Left lung (tissue), 10 donors: ENCODE data around the gene CACNB1. TPM values are rescaled to one million over a fixed set of nuclear protein-coding genes. Genes with fewer than 3 reads are reported as not detected.

Experiments
- ATAC-seq: fragments of 200-7000 bp; cut with Tn5 transposase; one replicate; pipeline ENCODE4 v1.9.1; 2020; ENCODE audit warnings: moderate library complexity
- DNase-seq, 4 donors: peaks; one replicate each; pipeline ENCODE4 v3.0.0-alpha.2; 2013 to 2020
- H3K27ac ChIP-seq, 2 donors: fragments of 200-600 bp; sonication (generic) in 1 of 2; one replicate each; pipeline versions ENCODE4 v1.5.0 to v1.8.0; 2020 to 2021
- H3K27me3 ChIP-seq, 2 donors: fragments of 200-600 bp; sonication (generic) in 1 of 2; one replicate each; pipeline versions ENCODE4 v1.5.0 to v1.8.0; 2020 to 2021
- H3K36me3 ChIP-seq, 2 donors: fragments of 200-600 bp; sonication (generic) in 1 of 2; one replicate each; pipeline versions ENCODE4 v1.5.0 to v1.8.0; 2020 to 2021
- H3K4me1 ChIP-seq, 2 donors: fragments of 200-600 bp; one replicate each; pipeline ENCODE4 v1.8.0; 2021
- H3K4me3 ChIP-seq, 2 donors: fragments of 200-600 bp; sonication (generic) in 1 of 2; one replicate each; pipeline versions ENCODE4 v1.5.0 to v1.8.0; 2020 to 2021; ENCODE audit warnings: mild to moderate bottlenecking in 1 of 2
- H3K9me3 ChIP-seq, 2 donors: fragments of 200-600 bp; sonication (generic) in 1 of 2; one replicate each; pipeline versions ENCODE4 v1.5.0 to v1.8.0; 2020 to 2021
- CTCF ChIP-seq, 2 donors: fragments of 200-600 bp; sonication (generic) in 1 of 2; IDR thresholded peaks; one replicate each; pipeline versions ENCODE4 v1.5.0 to v1.8.0; 2021; ENCODE audit warnings: antibody characterized with exemption in 2 of 2
- intact Hi-C, 2 donors: fragments of 100-400 bp; cut with DNase I; formaldehyde crosslinking; loops; one replicate each; pipeline versions ENCODE4 v1.11.2 to v1.14.2; 2022
- polyA plus RNA-seq, 6 donors: library from polyadenylated mRNA; unstranded; fragments of 120-200 nt; gene quantifications; one replicate each; pipeline ENCODE4 v1.2.1, GENCODE V29; 2013; ENCODE audit not compliant: insufficient read length in 6 of 6
- total RNA-seq, 2 donors: library from RNA; stranded (reverse); fragmentation: NEBNext Ultra II Directional; extraction: Animal tissue kit (Norgen Biotek cat#: 25700); gene quantifications; one replicate each; pipeline ENCODE4 v1.2.1, GENCODE V29; 2021
- donor health status: DM: no; HTN: yes; CAD: no.
- donor health status: DM: no; HTN: no; CAD: no.

CACNB1 gene
- total and polyA plus RNA-seq, 8 donors, result 9.4 to 31.4 (median 13.3) TPM

- no peak overlapping the region for H3K4me3 ChIP-seq
- DNase-seq (no peak), ATAC-seq (no peak)
- no peaks in the 10 kb centered on the region for H3K9me3 ChIP-seq
- TF ChIP-seq CTCF (IDR thresholded peaks at IDR 0.05), result no peak
- peaks cover 0 to 94% of the 10 kb centered on the region in 2 donors for H3K36me3 ChIP-seq
- peaks cover 0 to 6% of the 10 kb centered on the region in 2 donors for H3K4me1 ChIP-seq
- no peaks in the 10 kb centered on the region for H3K27me3 ChIP-seq
- no peak overlapping the region for H3K27ac ChIP-seq
- intact Hi-C loops, result no loop called here
Observed at GRCh38 chr17:39183045-39183444, 14.4 kb downstream of the CACNB1 start.

- Histone ChIP-seq H3K36me3 (peaks cover 0 to 94% of the 10 kb centered on the region in 2 donors), H3K27me3 (no peaks in the 10 kb centered on the region), H3K9me3 (no peaks in the 10 kb centered on the region), H3K27ac (no peak overlapping the region), H3K4me3 (no peak overlapping the region), H3K4me1 (peaks cover 0 to 10% of the 10 kb centered on the region in 2 donors)
- intact Hi-C loops, result no loop called here
- ATAC-seq, result no peak
- no peak for DNase-seq
- no peak for TF ChIP-seq CTCF (IDR thresholded peaks at IDR 0.05)
Observed at GRCh38 chr17:39181303-39181702, 16.2 kb downstream of the CACNB1 start.

- peaks cover 0 to 10% of the 10 kb centered on the region in 2 donors for H3K4me1 ChIP-seq
- peaks cover 0 to 80% of the 10 kb centered on the region in 2 donors for H3K36me3 ChIP-seq
- ATAC-seq (peak; percentile 76), DNase-seq (no peak)
- intact Hi-C loops, result no loop called here
- no peak overlapping the region for H3K4me3 ChIP-seq
- no peaks in the 10 kb centered on the region for H3K9me3 ChIP-seq
- H3K27me3 ChIP-seq, result no peaks in the 10 kb centered on the region
- H3K27ac ChIP-seq, result no peak overlapping the region
- no peak for TF ChIP-seq CTCF (IDR thresholded peaks at IDR 0.05)
Observed at GRCh38 chr17:39178536-39178935, 18.9 kb downstream of the CACNB1 start.

GRCh38 chr17:39177256-39177655 is 20.2 kb downstream of the CACNB1 start:
- ATAC-seq (peak; percentile 18), DNase-seq (no peak)
- no peaks in the 10 kb centered on the region for H3K27me3 ChIP-seq
- no peaks in the 10 kb centered on the region for H3K9me3 ChIP-seq
- intact Hi-C loops, result no loop called here
- peaks cover 0 to 10% of the 10 kb centered on the region in 2 donors for H3K4me1 ChIP-seq
- TF ChIP-seq CTCF (IDR thresholded peaks at IDR 0.05), result no peak
- H3K36me3 ChIP-seq, result peaks cover 0 to 68% of the 10 kb centered on the region in 2 donors
- H3K27ac ChIP-seq, result no peak overlapping the region
- H3K4me3 ChIP-seq, result no peak overlapping the region

GRCh38 chr17:39175695-39176093 is 21.8 kb downstream of the CACNB1 start:
- Histone ChIP-seq H3K27me3 (no peaks in the 10 kb centered on the region), H3K4me1 (peaks cover 0 to 10% of the 10 kb centered on the region in 2 donors), H3K27ac (no peak overlapping the region), H3K9me3 (no peaks in the 10 kb centered on the region), H3K36me3 (peaks cover 0 to 53% of the 10 kb centered on the region in 2 donors), H3K4me3 (no peak overlapping the region)
- intact Hi-C loops, result no loop called here
- ATAC-seq (no peak), DNase-seq (no peak)
- no peak for TF ChIP-seq CTCF (IDR thresholded peaks at IDR 0.05)
